HepG2 (cell line): ENCODE measurements around the gene CFAP300. TPM values are rescaled to one million over a fixed set of nuclear protein-coding genes. Genes with fewer than 3 reads are reported as not detected.

Source experiments
- CREB1 ChIP-seq, 2 experiments: fragments of 450-650 bp in 1 of 2; IDR thresholded peaks; 2 replicates each; pipeline ENCODE4 v1.6.1; 2016 to 2017; ENCODE audit warnings: control low read depth in 1 of 2, mild to moderate bottlenecking in 1 of 2, missing compliant biosample characterization in 1 of 2, missing genetic modification characterization in 1 of 2
- ELF4 ChIP-seq: sonication (generic); formaldehyde crosslinking; IDR thresholded peaks from 2 replicates; pipeline ENCODE4 v1.5.0; 2020; ENCODE audit warnings: missing genetic modification reagents, mild to moderate bottlenecking, moderate library complexity, borderline replicate concordance
- HIVEP1 ChIP-seq: sonication (generic); formaldehyde crosslinking; IDR thresholded peaks from 2 replicates; pipeline ENCODE4 v1.4.0; 2020; ENCODE audit warnings: mild to moderate bottlenecking, missing genetic modification reagents
- KDM5B ChIP-seq: sonication (generic); formaldehyde crosslinking; IDR thresholded peaks from 2 replicates; pipeline ENCODE4 v1.4.0; 2020; ENCODE audit warnings: missing genetic modification reagents, mild to moderate bottlenecking, borderline replicate concordance
- PPARG ChIP-seq: conservative IDR thresholded peaks from 2 replicates; pipeline ENCODE4 v1.6.1; 2016; ENCODE audit warnings: missing biosample characterization, missing genetic modification reagents
- RERE ChIP-seq: IDR thresholded peaks from 2 replicates; pipeline ENCODE4 v1.6.1; 2016; ENCODE audit warnings: low read depth, missing genetic modification reagents, missing compliant biosample characterization
- SIX1 ChIP-seq: sonication (generic); formaldehyde crosslinking; IDR thresholded peaks from 2 replicates; pipeline ENCODE4 v1.4.0; 2020; ENCODE audit warnings: missing genetic modification reagents, borderline replicate concordance
- SNAPC4 ChIP-seq: sonication (generic); formaldehyde crosslinking; IDR thresholded peaks from 2 replicates; pipeline ENCODE4 v1.4.0; 2020; ENCODE audit warnings: mild to moderate bottlenecking, missing genetic modification reagents
- TOPORS ChIP-seq: sonication (generic); formaldehyde crosslinking; IDR thresholded peaks from 2 replicates; pipeline ENCODE4 v1.8.0; 2023; ENCODE audit warnings: mild to moderate bottlenecking, missing genetic modification reagents
- TRAFD1 ChIP-seq: sonication (generic); formaldehyde crosslinking; IDR thresholded peaks from 2 replicates; pipeline ENCODE4 v1.5.1; 2020; ENCODE audit warnings: missing genetic modification reagents, mild to moderate bottlenecking, borderline replicate concordance
- WIZ ChIP-seq: sonication (generic); formaldehyde crosslinking; IDR thresholded peaks from 2 replicates; pipeline ENCODE4 v1.5.1; 2020; ENCODE audit warnings: mild to moderate bottlenecking, missing genetic modification reagents
- ZNF207 ChIP-seq: fragments of 450-650 bp; IDR thresholded peaks from 2 replicates; pipeline ENCODE4 v1.6.1; 2016; ENCODE audit warnings: antibody characterized with exemption, borderline replicate concordance
- ZNF777 ChIP-seq: sonication (generic); formaldehyde crosslinking; IDR thresholded peaks from 2 replicates; pipeline ENCODE4 v1.4.0; 2020; ENCODE audit warnings: missing genetic modification reagents
- polyA plus RNA-seq, 8 experiments: library from polyadenylated mRNA; depleted of rRNA in 3 of 8; stranded (reverse) in 7 of 8; unstranded in 1 of 8; fragments of >200 nt; fragmentation: Illumina TruSeq in 4 of 8; extraction: Trizol in 4 of 8; gene quantifications; 2 replicates each; pipeline versions ENCODE4 v1.2.1 to v1.2.3, GENCODE V29; 2011 to 2016; ENCODE audit warnings: low read depth in 4 of 8, missing spikeins in 1 of 8, mixed read lengths in 1 of 8; ENCODE audit not compliant: insufficient read depth in 1 of 8
- total RNA-seq, 5 experiments: library from RNA; depleted of rRNA; stranded (reverse); fragments of >200 nt; fragmentation: Illumina TruSeq; extraction: Trizol; gene quantifications; 2 replicates each; pipeline ENCODE4 v1.2.3, GENCODE V29; 2016; ENCODE audit warnings: low read depth in 1 of 5

Gene CFAP300
- total and polyA plus RNA-seq, 2 of the 13 experiments (the other 11 are each of a cell fraction or from before 2014, with no cell fraction given) = not detected

GRCh38 chr11:102006835-102007566 is 40.2 kb upstream of the CFAP300 start (continued):
- TF ChIP-seq RERE (CRISPR knock-in tag) (peak; percentile 87), CREB1 (IDR thresholded peaks at IDR 0.05) (no peak), CREB1 (CRISPR knock-in tag; IDR thresholded peaks at IDR 0.05) (no peak), KDM5B (CRISPR knock-in tag) (no peak), TOPORS (no peak), SIX1 (CRISPR knock-in tag) (peak; percentile 69; the same call in 1 of the 2 replicates), HIVEP1 (CRISPR knock-in tag) (no peak), PPARG (CRISPR knock-in tag) (peak; percentile 84), SNAPC4 (CRISPR knock-in tag) (no peak), ZNF777 (CRISPR knock-in tag) (no peak), WIZ (CRISPR knock-in tag) (no peak), TRAFD1 (CRISPR knock-in tag) (no peak), ELF4 (no peak), ZNF207 (no peak)
